GM18517 (cell line): Measurements from ENCODE around the gene ASB15.

Source experiments
- ATAC-seq: cut with Tn5 transposase; IDR thresholded peaks from one replicate; pipeline ENCODE4 v1.9.1; 2021; ENCODE audit warnings: mild to moderate bottlenecking, moderate library complexity; ENCODE audit not compliant: unreplicated experiment

Gene ASB15

GRCh38 chr7:123594813-123595241, 6.8 kb upstream of the ASB15 start:
- no peak for ATAC-seq

GRCh38 chr7:123598657-123599056, 3.0 kb upstream of the ASB15 start:
- ATAC-seq = no peak

DNA sequence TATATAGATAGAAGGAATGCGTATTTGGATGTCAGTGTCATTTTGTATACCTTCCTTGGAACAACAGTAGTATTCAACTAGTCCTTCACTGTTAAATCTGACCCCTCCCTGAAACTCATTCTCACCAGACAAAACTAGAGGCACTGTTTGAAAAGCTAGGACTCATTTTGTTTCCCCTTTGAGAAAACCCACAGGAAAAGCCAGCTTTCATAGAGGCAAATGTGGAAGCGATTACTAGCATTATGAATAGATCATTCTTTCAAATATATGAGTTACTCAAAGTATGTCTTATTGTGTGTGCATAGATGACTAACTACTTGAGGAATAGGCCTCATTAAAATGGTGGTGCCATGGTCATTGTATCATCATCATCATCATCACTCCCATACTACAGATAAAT, 1.9 kb upstream of the ASB15 start:
- ATAC-seq = no peak

GRCh38 chr7:123600876-123601275, 745 bp upstream of the ASB15 start:
- ATAC-seq = no peak

DNA sequence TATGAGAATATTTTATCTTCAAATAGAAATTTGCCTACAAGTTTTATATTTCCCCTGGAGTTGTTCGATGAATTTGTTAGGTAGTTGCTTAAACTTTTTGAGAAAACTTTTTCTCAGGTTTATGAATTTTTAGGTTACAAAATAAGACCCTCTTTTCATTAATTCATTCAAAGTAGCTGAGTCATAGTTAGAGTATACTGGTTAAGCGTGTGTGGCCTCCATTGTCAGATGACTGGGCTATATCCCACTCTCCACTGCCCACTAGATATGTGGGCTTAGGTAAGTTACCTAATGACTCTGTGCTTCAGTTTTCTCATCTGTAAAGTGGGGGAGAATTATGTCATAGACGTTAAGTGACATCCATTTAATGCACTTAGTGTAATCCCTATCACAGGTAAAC, 1.0 kb downstream of the ASB15 start:
- ATAC-seq = no peak

DNA sequence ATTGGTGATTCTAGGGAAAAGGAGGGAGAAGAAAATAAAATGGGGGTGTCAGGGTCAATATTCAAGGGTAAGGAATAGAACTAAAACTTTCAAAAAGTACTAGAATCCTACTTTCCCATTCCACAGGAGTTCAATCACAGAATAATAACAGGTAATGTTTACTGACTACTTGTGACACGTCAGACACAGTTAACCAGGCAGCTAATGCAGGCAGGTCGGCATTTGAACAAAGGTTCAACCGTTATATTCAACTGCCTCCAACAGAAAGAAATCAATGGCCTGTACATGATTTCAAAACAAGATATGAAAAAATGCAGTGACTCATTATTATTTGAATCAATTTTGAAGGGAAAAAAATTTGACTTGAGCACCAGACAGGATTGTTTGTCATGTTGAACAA, 3.1 kb downstream of the ASB15 start:
- ATAC-seq = no peak

DNA sequence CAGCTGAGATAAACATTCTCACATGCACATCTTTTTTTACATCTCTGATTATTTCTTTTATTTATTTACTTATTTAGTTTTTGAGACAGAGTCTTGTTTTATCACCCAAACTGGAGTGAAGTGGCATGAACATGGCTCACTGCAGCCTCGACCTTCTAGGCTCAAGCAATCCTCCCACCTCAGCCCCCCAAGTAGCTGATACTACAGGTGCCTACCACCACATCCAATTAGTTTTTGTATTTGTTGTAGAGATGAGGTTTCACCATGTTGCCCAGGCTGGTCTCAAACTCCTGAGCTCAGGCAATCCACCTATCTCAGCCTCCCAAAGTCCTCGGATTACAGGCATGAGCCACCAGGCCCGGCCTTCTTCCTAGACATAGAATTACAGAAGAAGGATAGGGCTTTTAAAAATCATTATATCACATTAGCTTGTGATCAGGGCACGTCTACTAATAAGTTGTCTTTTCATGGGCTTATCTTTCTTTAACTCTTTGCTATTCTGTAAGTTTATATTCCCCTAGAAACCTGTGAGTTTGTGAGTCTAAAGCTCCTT, 5.9 kb downstream of the ASB15 start:
- ATAC-seq = no peak

DNA sequence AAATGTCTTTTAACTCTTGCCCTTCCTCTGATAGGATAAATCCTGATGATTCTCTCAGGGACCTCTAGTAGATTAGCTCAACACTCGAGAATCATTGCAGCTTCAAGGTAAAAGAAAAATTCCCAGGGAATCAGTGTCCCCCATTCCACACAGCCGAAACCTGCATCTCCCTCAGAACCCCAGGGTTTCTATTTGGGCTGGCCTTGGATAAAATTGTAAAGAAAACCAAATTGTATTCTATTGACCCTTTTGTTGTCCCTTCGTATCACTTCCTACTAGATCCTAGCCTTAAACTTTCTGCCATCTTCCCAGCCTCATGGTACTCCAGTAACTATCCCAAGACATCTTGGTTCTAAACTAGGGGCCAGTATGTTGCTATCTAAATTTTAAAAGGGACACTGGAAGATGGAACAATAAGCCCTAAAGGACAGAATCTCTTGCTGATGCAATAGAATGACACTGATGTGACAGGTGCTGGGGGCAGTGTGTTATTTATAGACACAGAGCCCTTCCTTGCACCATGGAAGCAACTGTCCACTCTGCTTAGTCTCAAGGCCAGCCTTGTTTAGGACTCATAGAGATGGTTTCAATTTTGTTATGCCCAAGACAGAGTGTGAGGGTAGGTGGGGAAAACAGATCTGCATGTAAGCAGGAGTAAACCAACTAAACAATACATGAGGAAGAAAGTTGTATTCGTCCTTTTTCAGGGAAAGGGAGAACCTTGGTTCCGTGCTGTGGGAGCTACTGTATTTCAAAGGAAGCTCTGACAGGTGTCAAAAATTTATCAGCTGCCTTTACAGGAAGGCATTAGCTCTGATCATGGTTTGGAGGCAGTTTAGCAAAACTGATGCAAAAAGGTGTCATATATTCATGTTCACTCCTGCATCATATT, 7.6 kb downstream of the ASB15 start:
- ATAC-seq = no peak

GRCh38 chr7:123609883-123610239, 8.2 kb downstream of the ASB15 start:
- no peak for ATAC-seq

GRCh38 chr7:123612024-123612423, 10.4 kb downstream of the ASB15 start:
- ATAC-seq = no peak

- no peak for ATAC-seq
Observed at GRCh38 chr7:123615344-123615743, 13.7 kb downstream of the ASB15 start.

GRCh38 chr7:123616223-123616622, 14.6 kb downstream of the ASB15 start:
- ATAC-seq = no peak

DNA sequence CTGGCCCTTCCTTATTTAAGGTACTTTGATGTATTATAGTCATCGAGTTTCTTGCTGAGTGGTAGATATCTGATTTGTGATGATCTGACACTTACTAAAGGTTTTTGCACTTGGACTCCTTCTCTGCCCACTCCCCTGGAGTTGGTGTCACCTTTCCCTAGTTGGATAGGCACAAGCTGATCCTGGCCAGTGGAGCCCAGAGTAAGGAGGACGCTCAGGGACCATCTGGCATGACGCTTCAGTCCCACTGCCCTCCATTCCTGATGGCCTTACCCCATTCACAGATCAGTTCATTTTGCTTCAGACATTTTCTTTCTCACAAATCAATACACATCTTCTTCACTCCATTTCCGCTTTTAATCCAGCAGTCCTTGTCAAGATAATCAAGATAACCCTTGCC, 20.1 kb downstream of the ASB15 start:
- no peak for ATAC-seq

DNA sequence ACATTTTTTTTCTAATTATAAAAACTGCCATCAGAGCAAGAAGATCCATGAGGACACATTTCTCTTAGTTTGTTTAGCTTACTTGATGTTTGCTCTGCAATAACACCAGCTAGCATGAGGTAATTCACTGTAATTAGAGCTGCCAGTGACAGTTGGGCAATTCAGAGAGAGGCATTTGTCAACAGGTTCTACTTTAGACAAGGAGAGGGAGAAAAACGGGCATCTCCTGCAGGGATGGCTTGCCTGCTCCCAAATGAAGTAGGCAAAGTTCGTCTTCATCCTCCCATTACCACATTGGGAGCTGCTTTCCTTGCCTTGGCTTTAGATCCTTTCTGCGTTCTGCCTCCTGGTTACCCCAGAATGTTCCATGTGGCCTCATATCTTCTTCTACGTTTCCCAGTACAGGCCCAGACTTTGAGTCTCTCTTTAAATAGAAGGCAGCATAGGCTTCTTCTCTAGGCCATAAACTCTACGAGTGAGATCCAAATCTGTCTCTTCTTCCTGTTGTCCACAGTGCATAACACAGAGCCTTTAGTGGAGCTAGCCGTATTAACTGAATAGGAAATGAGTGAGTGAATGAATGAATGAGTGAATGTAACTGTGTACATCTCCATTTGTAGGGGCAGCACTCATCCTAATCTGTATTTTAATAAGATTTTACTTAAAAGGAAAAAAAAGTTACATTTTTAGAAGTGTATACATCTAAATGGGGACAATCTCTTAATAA, 21.2 kb downstream of the ASB15 start:
- ATAC-seq = no peak

- peak; percentile 96 for ATAC-seq
Observed at GRCh38 chr7:123624527-123625183, 23.0 kb downstream of the ASB15 start.

DNA sequence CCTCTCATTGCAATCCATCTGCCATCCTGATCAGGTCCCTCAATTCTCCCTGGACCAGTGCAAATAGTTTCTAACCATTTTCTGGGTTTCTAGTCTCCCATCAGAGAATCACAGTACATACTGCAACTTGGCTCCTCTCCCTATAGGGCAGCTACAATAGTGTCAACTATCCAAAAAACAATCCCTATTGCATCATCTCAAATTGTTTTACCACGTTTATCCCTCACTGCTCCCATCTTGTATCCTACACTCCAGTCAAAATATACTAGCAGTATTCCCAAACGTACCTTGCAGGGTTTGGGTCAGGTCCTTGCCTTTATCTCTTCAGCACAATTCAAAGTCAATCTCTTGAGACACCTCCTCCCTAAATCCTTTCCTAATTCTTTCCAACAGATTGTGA, 23.6 kb downstream of the ASB15 start:
- no peak for ATAC-seq

DNA sequence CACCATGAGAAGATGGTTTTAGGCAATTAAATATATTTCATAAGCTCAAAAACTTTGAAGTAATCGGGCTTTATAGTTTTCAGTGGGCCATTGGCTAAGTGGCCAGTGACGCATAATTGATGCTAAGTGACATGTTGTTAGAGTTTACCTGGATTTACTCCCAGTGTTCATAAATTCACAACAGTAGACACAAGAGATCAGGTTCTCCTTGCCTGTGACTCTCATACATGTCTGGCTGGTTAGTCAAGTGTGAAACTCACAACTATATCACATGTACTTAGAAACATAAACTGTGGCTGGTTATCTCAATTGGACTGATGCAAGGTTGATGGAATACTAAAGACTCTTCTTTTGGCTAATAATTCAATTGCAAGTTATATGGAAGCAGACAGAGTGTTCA, 26.2 kb downstream of the ASB15 start:
- ATAC-seq = no peak

GRCh38 chr7:123628829-123629228, 27.2 kb downstream of the ASB15 start:
- ATAC-seq = no peak

GRCh38 chr7:123629281-123629680, 27.7 kb downstream of the ASB15 start:
- ATAC-seq = no peak

DNA sequence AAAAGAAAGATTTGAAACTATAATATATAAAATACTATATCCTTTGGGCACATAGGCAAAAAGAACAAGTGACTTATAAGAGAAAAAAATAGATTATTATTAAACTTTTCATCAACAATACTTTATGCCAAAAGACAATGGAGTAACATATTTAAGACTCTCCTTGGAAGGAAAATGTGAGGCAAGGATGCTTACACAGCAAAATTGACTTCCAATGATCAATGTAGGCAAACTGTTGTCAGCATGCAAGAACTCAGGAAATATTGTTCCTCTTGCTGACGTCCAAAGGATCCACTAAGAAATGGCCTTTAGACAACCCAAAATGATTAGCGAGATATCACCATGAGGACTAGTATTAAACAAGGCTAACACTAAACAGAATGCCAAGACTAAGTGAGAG, 31.2 kb downstream of the ASB15 start:
- ATAC-seq = no peak

DNA sequence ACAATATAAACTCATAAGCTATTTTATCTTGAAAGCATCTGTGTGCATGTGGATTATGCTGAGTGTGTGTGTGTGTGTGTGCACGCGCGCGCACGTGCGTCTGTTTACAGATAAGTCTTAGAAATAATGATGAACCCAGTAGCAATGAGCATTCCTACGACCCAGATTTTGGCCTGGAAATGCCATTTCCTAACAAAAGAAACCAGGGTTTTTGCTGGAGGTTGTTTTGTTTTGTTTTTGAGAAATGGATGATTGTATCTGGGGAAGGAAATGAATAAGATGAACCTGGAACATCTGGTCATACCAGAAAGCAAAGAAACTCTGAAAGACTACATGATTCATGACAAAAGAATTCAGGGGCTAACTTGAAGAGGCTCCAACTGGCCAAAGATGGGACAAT, 31.9 kb downstream of the ASB15 start:
- ATAC-seq = no peak
